DMS79 treated with DMSO at 0.1 percent for 48 hours (cell line): Measurements from ENCODE around the gene ANKRD27.
A peak's percentile ranks its signal among the peaks of the same experiment; 100 is the strongest.
"Not testable (repeated sequence)": the region's sequence is repeated elsewhere in the genome, so short reads cannot be mapped to it uniquely, and the experiment has no call there.

Experiments
- DNase-seq: peaks from one replicate; lab custom pipeline; 2025; lab: John Stamatoyannopoulos, UW

ANKRD27 gene

DNA sequence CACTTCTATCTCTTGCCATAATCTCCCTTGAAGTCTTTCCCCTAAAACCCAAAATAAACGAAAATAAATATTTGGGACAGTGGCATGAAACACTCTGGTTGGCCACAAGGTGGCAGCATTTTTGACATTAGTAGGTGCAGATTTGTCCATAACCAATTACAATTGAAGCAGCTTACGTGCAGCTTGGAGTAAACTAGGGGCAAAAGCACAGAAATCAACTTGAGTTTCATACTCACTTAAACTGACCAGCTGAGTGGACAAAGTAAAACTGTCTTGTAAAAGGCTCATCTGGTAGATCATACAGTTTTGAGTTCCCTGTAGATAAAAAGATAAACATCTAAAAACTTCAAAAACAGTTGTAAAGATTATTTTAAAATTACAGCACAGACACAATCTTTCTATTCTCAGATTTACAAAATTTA lies 75.2 kb downstream of the ANKRD27 start:
- peak; percentile 53 for DNase-seq

DNA sequence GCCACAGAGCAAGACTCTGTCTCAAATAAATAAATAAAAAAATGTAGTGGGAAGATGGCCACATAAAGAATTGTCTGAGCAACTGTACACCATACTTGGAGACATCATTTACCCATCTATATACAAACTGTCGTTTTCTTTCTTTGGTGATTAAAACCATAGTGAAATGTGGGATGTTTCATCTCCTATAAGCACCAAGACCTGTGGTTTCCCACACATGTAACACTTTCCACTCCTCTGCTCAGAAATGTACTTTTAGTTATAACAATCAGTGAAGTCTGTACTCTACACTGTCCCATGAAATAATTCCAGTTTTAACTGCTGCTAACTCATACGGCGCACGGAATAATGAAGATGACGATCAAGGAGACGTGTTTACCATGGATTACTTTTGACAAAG lies 75.7 kb downstream of the ANKRD27 start:
- no peak for DNase-seq

DNA sequence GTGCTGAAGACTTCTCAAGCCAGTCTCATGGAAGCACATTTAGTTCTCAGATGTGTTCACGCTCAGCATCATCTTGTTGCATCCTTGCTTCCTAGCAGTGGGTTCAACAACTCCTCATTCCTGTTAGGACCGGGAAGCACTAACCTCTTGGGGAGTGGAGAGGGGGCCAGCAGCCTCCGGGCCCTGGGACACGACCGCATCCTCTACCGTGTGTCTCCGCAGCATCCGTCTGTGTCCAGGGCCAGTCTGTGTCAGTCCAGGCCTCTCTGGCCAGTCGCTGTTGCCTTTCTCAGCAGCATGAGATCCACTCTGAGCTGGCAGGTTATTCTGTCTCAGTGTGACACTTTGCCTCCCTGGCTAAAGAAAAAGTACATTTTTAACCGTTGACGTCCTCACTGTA lies 77.0 kb downstream of the ANKRD27 start:
- DNase-seq, result no peak

DNA sequence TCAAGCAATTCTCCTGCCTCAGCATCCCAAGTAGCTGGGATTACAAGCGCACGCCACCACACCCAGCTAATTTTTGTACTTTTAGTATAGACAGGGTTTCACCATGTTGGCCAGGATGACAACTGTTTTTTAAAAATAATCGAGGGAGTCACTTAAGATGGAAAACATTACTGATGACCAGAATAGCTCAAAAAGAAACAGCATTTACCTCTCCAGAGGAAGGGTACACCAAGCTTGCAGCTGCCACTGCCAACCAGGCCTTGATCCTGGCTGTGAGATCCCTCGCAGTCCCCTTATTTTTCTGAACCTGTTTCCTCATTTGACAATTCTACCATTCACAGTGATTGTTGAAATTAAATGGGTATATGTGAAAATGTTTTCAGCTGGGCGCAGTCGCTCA lies 79.5 kb downstream of the ANKRD27 start:
- no peak for DNase-seq

- DNase-seq, result no peak
Observed at GRCh38 chr19:32594021-32594420, 81.0 kb downstream of the ANKRD27 start.

GRCh38 chr19:32587747-32588504 lies 87.1 kb downstream of the ANKRD27 start:
- DNase-seq, result not testable (repeated sequence)

GRCh38 chr19:32581705-32582179 lies 93.2 kb downstream of the ANKRD27 start:
- DNase-seq, result peak; percentile 14

DNA sequence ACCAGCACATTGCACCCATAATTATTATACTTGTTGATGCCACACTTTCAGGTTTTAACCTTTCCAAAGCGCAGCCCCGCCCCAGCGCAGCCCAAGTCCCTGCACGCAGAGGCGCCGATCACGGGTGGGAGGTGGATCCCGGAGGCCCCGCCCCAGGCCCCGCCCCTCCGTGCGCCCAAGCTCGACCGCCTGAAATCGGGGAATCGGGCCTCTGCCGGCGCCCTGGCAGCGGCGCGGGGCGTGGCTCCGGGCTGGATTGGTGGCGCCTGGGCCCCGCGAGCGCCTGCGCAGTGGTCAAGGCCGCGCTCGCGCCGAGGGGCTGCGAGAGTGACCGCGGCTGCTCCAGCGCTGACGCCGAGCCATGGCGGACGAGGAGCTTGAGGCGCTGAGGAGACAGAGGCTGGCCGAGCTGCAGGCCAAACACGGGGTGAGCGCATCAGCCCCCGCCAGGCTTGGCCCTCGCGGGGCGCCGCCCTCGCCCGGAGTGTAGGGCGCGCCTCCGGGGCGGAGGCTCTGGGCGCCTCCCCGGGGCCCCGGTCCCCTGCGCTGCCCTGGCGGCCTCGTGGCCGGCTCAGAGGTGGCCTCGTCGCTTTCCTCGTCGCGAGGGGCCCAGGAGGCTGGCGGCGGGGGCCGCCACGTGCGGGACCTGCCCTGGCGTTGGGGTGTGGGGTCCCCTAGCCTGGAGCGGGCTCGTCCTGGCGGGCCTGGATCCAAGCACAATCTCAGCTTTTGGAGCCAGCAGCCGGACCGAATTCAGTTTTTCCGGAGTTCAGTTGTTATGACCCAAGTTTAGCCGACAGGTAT lies 93.9 kb downstream of the ANKRD27 start, which contains the start of gene PDCD5:
Gene PDCD5, plus strand, starts transcription at position 290 of the 804 bp plus-strand sequence. Its CDS starts 72 bp downstream, at position 362.
- DNase-seq, result peak; percentile 90

DNA sequence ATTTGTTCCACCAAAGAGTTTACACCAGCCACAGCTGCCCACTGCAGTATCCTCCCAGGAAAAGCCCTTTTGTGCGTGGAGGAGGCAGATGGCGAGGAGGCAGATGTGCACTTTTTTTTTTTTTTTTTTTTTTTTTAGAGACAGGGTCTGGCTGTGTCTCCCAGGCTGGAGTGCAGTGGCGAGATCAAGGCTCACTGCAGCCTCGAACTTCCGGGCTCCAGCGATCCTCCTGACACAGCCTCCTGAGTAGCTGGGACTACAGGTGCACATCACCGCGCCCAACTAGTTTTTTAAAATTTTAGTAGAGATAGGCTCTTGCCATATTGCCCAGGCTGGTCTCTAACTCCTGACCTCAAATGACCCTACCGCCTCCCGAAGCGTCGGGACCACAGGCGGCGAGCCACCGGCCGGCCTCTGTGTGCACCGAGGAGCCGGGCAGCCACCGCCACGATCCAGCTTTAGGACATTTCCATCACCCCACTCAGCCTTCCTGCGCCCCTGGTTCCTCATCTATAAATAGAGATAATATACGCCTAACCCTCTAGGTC lies 94.6 kb downstream of the ANKRD27 start:
- no peak for DNase-seq

DNA sequence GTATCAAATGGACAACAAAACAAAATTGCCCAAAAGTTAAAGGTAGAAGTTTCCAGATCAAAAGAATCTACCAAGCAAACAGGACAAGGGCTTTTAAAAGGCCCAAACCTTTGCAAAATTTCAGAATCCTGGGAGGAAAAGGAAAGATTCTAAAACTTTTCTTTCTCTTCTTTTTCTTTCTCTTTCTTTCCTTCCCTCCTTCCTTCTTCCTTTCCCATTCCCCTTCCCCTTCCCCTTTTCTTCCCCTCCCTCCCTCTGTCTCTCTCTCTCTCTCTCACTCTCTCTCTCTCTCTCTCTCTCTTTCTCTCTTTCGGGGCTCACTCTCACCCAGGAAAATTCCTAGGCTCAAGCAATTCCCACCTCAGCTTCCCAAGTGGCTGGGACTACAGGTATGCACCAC lies 98.2 kb downstream of the ANKRD27 start:
- no peak for DNase-seq

DNA sequence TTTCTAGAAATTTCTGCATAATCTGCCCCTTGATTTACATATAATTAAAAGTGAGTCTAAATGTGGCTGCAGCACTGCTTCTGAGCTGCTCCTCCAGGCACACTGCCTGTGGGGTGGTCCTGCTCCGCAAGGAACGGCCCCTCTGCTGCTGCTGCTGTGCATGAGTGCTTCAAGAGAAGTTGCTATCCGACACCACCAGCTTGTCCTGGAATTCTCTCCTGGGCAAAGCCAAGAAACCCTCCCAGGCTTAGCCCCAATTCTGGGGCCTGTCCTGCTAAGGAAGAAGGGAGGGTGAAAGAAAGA lies 101.5 kb downstream of the ANKRD27 start:
- no peak for DNase-seq

GRCh38 chr19:32572700-32573491 lies 102.1 kb downstream of the ANKRD27 start:
- not testable (repeated sequence) for DNase-seq

DNA sequence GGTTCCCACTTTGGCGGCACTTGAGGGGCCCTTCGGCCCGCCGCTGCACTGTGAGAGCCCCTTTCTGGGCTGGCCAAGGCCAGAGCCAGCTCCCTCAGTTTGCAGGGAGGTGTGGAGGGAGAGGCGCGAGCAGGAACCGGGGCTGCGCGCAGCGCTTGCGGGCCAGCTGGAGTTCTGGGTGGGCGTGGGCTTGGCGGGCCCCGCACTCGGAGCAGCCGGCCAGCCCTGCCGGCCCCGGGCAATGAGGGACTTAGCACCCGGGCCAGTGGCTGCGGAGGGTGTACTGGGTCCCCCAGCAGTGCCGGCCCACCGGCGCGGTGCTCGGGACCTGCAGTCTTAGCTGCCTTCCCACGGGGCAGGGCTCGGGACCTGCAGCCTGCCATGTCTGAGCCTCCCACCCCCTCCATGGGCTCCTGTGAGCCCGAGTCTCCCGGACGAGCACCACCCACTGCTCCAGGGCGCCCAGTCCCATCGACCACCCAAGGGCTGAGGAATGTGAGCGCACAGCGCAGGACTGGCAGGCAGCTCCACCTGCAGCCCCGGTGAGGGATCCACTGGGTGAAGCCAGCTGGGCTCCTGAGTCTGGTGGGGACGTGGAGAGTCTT lies 103.4 kb downstream of the ANKRD27 start:
- not testable (repeated sequence) for DNase-seq

DNA sequence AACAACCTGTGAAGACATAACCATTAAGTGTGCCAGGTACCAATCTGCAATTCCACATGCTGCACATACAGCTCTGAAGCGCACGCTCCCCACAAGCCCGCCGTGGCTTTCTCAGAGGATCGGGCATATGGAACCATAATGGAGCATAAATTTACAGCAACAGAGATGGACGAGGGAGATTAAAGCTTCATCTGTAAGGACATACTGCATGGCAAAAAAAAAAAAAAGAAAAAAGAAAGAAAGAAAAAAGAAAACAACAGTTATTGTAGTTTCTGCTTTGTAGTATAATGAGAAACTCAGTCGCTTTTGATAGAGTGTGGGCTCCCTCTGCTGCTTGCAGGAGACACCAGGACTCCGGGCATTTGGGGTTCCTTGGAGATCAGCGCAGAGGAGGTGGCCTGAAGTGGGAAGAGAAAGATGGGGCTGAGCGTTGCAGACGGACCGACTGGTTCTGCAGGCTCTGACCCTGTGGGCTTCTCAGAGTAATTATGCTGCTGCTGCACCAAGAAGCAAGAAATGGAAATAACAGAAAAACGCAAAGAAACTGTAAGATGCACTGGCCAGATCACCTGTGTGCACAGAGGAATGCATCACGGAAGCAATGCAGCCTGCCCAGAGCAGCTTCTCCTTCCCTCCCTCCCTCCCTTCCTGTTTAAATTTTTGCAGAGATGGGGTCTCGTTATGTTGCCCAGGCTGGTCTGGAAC lies 104.7 kb downstream of the ANKRD27 start:
- peak; percentile 76 for DNase-seq

GRCh38 chr19:32567486-32567885 lies 107.5 kb downstream of the ANKRD27 start:
- DNase-seq, result no peak

DNA sequence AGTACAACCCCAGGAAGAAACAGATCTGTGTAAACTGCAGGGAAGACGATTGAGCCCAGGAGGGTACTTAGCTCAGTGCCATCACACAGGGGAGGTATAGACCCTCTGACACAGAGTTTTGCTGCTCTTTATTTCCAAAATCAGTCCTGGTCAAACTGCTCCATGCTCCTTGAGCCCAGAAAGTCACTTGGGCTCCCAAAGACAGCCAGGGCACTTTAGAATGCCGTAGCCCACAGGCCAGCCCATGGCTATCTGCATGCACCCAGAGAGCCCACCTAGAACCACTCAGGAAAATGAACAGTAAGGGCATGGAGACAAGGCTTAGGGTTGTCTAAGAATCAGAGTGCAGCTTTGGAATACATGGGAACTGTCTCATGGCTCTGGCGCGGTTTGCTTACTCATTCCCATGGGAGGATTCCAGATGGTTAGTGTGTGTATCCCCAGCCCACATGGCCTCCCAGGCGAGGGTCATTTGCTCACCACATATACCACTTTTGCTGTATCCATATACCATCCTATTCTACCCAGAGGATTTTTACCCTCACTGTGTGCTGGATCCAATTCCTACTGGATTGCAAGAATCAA lies 108.6 kb downstream of the ANKRD27 start:
- no peak for DNase-seq

DNA sequence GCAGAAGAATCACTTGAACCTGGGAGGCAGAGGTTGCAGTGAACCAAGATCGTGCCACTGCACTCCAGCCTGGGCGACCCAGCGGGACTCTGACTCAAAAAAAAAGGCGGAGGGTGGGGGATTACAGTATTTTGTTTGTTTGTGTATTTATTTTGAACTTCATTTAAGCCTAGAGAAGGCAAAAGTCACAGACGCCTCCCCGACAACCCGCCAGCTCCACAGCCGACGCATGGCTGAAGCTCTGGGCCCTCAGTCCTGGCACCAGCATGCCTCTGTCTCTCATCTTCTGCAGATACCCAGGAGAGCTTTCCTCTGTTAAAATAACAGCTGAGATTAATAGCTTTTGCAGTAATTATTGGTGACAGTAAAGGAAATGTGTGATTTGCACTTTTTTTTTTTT lies 111.2 kb downstream of the ANKRD27 start:
- DNase-seq, result no peak

DNA sequence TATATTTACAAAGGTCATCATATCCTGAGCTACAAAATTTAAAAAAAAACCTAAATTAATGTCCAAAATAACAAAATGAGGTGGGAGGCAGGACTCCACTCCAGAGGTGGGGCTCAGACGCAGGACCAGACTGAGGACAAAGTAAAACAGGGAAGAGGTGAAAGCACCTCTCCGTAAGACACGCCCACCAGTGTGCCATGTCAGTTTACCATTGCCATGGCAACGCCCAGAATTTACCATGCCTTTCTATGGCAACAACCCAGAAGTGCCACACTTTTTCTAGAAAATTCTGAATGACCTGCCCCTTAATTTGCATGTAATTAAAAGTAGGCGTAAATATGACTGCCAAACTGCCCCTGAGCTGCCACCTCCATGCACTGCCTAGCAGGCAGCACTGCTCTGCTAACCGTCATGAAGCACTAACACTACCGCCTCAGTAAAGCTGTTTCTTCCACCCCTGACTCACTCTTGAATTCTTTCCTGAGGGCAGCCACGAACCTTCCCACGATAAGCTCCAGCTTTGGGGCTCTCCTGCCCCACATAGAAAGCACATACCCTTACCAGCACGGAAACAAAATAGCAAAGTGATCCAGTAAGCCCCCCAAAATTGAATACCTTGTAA lies 116.3 kb downstream of the ANKRD27 start:
- DNase-seq, result no peak

- DNase-seq, result no peak
Observed at GRCh38 chr19:32555786-32556185, 119.2 kb downstream of the ANKRD27 start.

DNA sequence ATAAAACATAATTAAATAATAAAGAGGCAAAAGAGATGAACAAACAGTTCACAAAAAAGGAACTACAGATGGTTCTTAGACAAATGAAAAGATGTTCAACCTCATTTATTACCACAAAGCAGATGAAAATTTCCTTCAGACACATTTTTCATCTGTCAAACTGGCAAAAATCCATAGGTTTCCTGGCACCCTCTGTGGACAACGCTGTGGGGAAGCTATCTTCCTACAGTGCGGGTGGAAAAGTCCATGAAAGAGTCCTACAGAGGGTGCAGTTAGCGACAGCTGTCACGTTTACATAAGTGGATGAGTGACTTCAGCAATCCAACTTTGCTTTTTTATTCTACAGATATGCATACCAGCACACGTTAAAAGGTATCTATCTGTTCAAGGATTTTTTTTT lies 124.3 kb downstream of the ANKRD27 start:
- no peak for DNase-seq
